Esophagus muscularis mucosa (tissue), 4 donors: ENCODE results near the gene TRIM36. TPM values are rescaled to one million over a fixed set of nuclear protein-coding genes. Genes with fewer than 3 reads are reported as not detected.

ENCODE experiments used
- DNase-seq: peaks from one replicate; pipeline ENCODE4 v3.0.0-alpha.2; 2017; ENCODE audit errors: extremely low spot score
- H3K27ac ChIP-seq, 4 donors: fragments of 200-600 bp; sonication (generic); replicated peaks in 1 of 4; 1 replicate in 3 of 4; 2 replicates in 1 of 4; pipeline ENCODE4 v1.5.1; 2016 to 2019; ENCODE audit warnings: mild to moderate bottlenecking in 1 of 4
- H3K27me3 ChIP-seq, 4 donors: fragments of 200-600 bp; sonication (generic); one replicate each; pipeline versions ENCODE4 v1.5.1 to v1.6.0; 2016 to 2019
- H3K36me3 ChIP-seq, 4 donors: fragments of 200-600 bp; sonication (generic); one replicate each; pipeline ENCODE4 v1.5.1; 2016 to 2019
- H3K4me1 ChIP-seq, 4 donors: fragments of 200-600 bp; sonication (generic); one replicate each; pipeline ENCODE4 v1.5.1; 2016 to 2019
- H3K4me3 ChIP-seq, 4 donors: fragments of 200-600 bp; sonication (generic); 1 replicate in 2 of 4; 2 replicates in 2 of 4; pipeline ENCODE4 v1.5.1; 2016 to 2019; ENCODE audit warnings: mild to moderate bottlenecking in 4 of 4, moderate library complexity in 1 of 4
- H3K9me3 ChIP-seq, 4 donors: fragments of 200-600 bp; sonication (generic); 1 replicate in 3 of 4; 2 replicates in 1 of 4; pipeline ENCODE4 v1.5.1; 2016 to 2019
- EP300 ChIP-seq: sonication (generic); formaldehyde crosslinking; IDR thresholded peaks from one replicate; pipeline ENCODE4 v1.6.1; 2017; ENCODE audit warnings: antibody characterized with exemption
- POLR2A ChIP-seq: fragments of 450-650 bp; IDR thresholded peaks from one replicate; pipeline ENCODE4 v1.6.1; 2017; ENCODE audit warnings: antibody characterized with exemption, moderate library complexity, mild to moderate bottlenecking, low read depth
- POLR2AphosphoS5 ChIP-seq, 2 donors: sonication (generic); formaldehyde crosslinking; IDR thresholded peaks; one replicate each; pipeline ENCODE4 v1.6.1; 2017; ENCODE audit warnings: antibody characterized with exemption in 2 of 2
- whole genome bisulfite sequencing: methylation state at CpG from one replicate; pipeline ENCODE4 v1.1.5; 2018; 5-methylcytosine and 5-hydroxymethylcytosine counted together
- intact Hi-C: fragments of 100-400 bp; cut with DNase I; formaldehyde crosslinking; loops from one replicate; pipeline ENCODE4 v1.15.1; 2023
- total RNA-seq, 4 donors: library from RNA; depleted of rRNA; stranded (reverse); fragments of >200 nt; gene quantifications; one replicate each; pipeline versions ENCODE4 v1.1.0 to v1.2.1, GENCODE V29; 2016
- TF ChIP-seq, protein P1 (sequence below), 3 experiments: fragments of 200-600 bp in 2 of 3; fragments of 450-650 bp in 1 of 3; sonication (generic) in 2 of 3; IDR thresholded peaks; one replicate each; pipeline ENCODE4 v1.5.1; 2017 to 2019; ENCODE audit warnings: antibody characterized with exemption in 3 of 3, mild to moderate bottlenecking in 2 of 3, moderate library complexity in 1 of 3

Gene TRIM36
- 1 to 10 TPM; 1.3 to 5.7 (median 2.8) TPM for total RNA-seq

DNA sequence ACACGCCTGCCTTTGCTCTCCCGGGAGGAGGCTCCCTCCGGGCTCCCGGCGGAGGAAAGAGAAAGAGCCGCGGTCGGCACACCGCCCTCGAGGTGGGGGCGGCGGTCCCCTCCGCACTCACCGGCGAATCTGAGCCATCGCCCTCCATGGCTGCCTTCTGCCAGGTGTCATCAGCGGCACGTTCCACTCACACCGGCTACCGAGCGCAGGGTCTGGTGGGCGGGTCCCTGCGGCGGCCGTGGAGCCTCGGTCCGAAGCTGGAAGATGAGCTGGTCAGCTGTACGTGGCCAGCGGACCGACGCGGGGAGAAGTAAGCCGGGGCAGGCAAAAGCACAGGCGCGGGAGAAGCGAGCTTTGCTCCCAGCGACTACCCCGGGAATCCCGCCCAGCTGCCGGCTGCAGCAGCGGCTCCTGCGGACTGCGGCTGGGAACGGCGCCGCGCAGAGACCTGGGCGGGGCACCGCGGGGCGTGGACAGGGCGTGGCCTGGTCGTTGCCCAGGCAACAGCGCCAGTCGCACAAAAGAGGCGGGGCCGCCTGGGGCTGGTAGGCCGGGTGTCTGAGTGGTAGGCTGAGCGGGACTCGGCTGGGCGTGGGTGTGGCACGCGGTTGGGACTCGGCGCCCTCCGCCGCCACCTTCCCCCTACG lies at the start of gene TRIM36:
TSS of gene TRIM36 (minus strand) at position 422 of the 647 bp plus-strand sequence. CDS start at position 148, 274 bp downstream.
- H3K4me3 ChIP-seq: peak within 1 kb of the TSS; percentile 61 to 88 (median 82)
- H3K9me3 ChIP-seq: no peaks in the 10 kb centered on the region
- H3K36me3 ChIP-seq: no peaks in the 10 kb centered on the region
- peak; percentile 96 for DNase-seq
- peaks cover 0 to 77% (median 15%) of the 10 kb centered on the region in 4 donors for H3K27me3 ChIP-seq
- WGBS: 0% methylated on average over 4 of the region's 68 CpGs
- H3K27ac ChIP-seq: peak within 1 kb of the TSS; percentile 39 to 78 (median 60)
- intact Hi-C loops: no loop called here
- TF ChIP-seq, protein P1, sequence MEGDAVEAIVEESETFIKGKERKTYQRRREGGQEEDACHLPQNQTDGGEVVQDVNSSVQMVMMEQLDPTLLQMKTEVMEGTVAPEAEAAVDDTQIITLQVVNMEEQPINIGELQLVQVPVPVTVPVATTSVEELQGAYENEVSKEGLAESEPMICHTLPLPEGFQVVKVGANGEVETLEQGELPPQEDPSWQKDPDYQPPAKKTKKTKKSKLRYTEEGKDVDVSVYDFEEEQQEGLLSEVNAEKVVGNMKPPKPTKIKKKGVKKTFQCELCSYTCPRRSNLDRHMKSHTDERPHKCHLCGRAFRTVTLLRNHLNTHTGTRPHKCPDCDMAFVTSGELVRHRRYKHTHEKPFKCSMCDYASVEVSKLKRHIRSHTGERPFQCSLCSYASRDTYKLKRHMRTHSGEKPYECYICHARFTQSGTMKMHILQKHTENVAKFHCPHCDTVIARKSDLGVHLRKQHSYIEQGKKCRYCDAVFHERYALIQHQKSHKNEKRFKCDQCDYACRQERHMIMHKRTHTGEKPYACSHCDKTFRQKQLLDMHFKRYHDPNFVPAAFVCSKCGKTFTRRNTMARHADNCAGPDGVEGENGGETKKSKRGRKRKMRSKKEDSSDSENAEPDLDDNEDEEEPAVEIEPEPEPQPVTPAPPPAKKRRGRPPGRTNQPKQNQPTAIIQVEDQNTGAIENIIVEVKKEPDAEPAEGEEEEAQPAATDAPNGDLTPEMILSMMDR (IDR thresholded peaks at IDR 0.05): peak in 1 of 3 experiments; percentile 20
- TF ChIP-seq POLR2AphosphoS5 (IDR thresholded peaks at IDR 0.05) (peak; percentile 80 to 91), POLR2A (no peak), EP300 (no peak)
- peaks cover 12 to 28% (median 27%) of the 10 kb centered on the region in 4 donors for H3K4me1 ChIP-seq

DNA sequence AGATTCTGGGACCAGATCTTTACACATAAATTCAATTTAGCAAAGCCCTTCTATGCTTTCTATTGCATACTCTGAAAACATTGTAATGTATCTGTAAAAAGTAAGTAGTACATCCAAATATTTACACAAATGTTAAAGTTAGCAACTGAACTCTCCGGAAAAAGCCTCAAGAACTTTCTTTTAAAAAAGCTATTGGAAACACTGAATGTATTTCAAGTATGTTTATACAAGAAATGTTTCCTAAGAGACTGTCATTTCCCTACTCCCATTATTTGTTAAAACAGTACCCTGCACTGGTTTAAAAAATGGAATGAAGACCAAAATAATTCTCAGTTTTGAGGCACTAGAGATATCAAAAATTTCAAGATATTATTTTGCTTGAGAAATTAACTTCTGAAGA lies 44.8 kb upstream of the TRIM36 start:
- intact Hi-C loops: no loop called here
- no peaks in the 10 kb centered on the region for H3K9me3 ChIP-seq
- no peak for DNase-seq
- no peaks in the 10 kb centered on the region for H3K27me3 ChIP-seq
- TF ChIP-seq EP300 (no peak), POLR2A (no peak), POLR2AphosphoS5 (IDR thresholded peaks at IDR 0.05) (no peak)
- TF ChIP-seq, protein P1 (IDR thresholded peaks at IDR 0.05): no peak
- WGBS: 24% methylated on average over 1 of the region's 1 CpG
- no peak overlapping the region for H3K4me3 ChIP-seq
- H3K36me3 ChIP-seq: peaks cover 6 to 37% (median 21%) of the 10 kb centered on the region in 4 donors
- H3K4me1 ChIP-seq: peaks cover 0 to 13% (median 10%) of the 10 kb centered on the region in 4 donors
- no peak overlapping the region for H3K27ac ChIP-seq

DNA sequence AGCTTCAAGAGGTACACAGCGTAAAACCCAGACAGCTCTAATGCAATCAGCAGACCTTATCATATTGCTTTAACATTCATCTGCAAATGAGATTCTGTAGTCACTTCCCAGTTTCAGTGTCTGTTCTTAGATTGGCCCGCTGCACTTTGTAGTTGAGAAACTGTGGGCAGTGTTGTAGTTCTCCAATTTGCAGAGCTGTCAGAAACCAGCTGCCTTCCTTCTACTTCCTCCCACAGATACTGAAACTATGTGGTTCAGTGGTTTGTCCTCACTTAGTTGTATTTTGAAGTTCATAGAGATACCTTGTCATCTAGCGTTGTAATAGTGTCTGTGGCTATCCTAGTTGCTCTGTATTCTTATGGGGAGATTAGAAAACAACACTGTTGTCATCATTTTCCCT lies 39.6 kb upstream of the TRIM36 start:
- WGBS: 76% methylated on average over 3 of the region's 3 CpGs
- no peak for DNase-seq
- Histone ChIP-seq H3K4me3 (no peak overlapping the region), H3K27me3 (no peaks in the 10 kb centered on the region), H3K4me1 (peaks cover 0 to under 1% (median 0%) of the 10 kb centered on the region in 4 donors), H3K9me3 (no peaks in the 10 kb centered on the region), H3K27ac (no peak overlapping the region), H3K36me3 (peaks cover 6 to 24% (median 13%) of the 10 kb centered on the region in 4 donors)
- TF ChIP-seq POLR2AphosphoS5 (IDR thresholded peaks at IDR 0.05) (peak in 1 of 2 donors; percentile 15), EP300 (no peak)
- TF ChIP-seq, protein P1 (IDR thresholded peaks at IDR 0.05): no peak
- intact Hi-C loops: no loop called here

DNA sequence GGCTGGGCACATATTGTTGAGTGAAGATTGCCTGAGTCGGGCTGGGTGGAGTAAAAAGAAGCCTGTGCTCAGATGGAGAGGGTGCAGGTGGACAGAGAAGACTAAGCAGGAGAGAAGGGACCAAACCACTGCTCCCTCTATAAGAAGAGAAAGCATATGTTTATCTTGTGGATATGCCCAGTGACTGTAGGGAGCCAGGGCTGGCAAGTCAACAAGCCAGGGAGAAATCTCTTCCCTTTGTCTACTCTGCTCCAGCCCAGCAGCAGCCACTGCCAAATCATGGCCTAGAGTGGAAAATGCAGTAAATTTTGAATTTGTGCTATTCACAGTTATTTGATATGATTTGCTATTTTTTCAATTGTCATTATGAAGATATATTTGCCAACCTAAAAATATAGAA lies 33.2 kb upstream of the TRIM36 start:
- H3K9me3 ChIP-seq: no peaks in the 10 kb centered on the region
- WGBS: 100% methylated on average over 1 of the region's 1 CpG

More for the DNA sequence above, 33.2 kb upstream of the TRIM36 start:
- Histone ChIP-seq H3K27ac (no peak overlapping the region), H3K4me1 (no peaks in the 10 kb centered on the region), H3K27me3 (no peaks in the 10 kb centered on the region), H3K36me3 (peaks cover 0 to 4% (median 0%) of the 10 kb centered on the region in 4 donors), H3K4me3 (no peak overlapping the region)
- no peak for DNase-seq
- no peak for TF ChIP-seq POLR2A
- TF ChIP-seq POLR2AphosphoS5 (IDR thresholded peaks at IDR 0.05): no peak
- TF ChIP-seq EP300: no peak
- TF ChIP-seq, protein P1 (IDR thresholded peaks at IDR 0.05): no peak
- intact Hi-C loops: no loop called here
